ENCODE measurements around the gene IFFO2. TPM values are rescaled to one million over a fixed set of nuclear protein-coding genes. Genes with fewer than 3 reads are reported as not detected.

IFFO2 gene
- total RNA-seq, 2 donors from 2014 or later, result 4.6 to 6.4 TPM

DNA sequence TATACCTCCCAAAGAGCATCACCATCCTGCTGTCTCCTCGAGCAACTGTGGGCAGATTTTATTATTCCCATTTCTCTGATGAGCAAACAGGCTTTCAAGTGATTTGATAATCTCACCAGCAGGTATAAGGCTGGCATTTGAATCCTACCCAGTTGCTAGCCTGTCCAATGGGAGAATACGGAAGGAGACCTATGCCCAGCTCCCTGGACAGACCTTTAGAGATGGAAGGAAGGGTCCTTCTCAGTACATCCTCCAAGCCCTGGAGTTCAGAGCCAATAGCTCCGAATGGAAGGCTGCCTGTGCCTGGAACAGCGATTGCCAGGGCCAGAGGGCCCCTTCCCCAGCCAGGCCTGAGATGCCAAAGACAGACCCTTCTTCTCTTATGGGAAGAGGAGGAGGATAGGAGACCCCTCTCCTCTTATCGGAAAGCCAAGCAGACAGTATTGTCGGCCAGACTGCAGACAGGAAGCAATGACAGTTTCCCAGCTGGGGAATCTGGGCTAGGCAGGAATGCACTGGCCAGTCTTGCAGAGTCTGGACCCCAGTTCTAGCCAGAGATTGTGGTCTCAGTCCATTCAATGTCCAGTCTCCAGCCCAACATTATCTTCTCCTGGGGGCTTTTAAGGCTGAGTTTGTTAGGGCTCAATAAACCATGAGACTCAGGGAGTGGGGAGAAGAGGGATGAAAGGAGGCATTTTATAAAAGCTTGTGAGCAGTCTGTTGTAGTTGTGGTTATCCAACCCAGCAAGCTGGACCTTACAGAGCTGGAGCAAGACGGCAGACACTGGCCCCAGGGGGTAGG is 2.0 kb downstream of the IFFO2 start:
- Mint-ChIP-seq H3K27ac (no peak overlapping the region), H3K4me1 (peaks cover 26% of the 10 kb centered on the region), H3K27me3 (ENCODE audit: insufficient read depth) (peaks cover 41% of the 10 kb centered on the region), H3K36me3 (ENCODE audit: low read depth) (no peaks in the 10 kb centered on the region), H3K9me3 (no peaks in the 10 kb centered on the region), H3K4me3 (peak overlapping the region; percentile 66)
- peak overlapping the region; percentile 80 for H3K4me3 ChIP-seq (ENCODE audit: low read length)
- 66 to 77% methylated on average over 4 to 7 of the region's 7 CpGs for WGBS, 2 experiments (ENCODE audit: insufficient coverage in 1 of 2, insufficient read length in 1 of 2)
- no peak for DNase-seq
- peaks cover 33% of the 10 kb centered on the region for H3K27me3 ChIP-seq (ENCODE audit: control insufficient read depth, insufficient read depth, low read length, poor library complexity, severe bottlenecking)
- peaks cover 18% of the 10 kb centered on the region for H3K4me1 ChIP-seq (ENCODE audit: control insufficient read depth, insufficient read depth, low read length)
- no peaks in the 10 kb centered on the region for H3K9me3 ChIP-seq (ENCODE audit: control insufficient read depth, low read length)
- no peak overlapping the region for H3K9ac ChIP-seq (ENCODE audit: extremely low read depth, low read length, poor library complexity, severe bottlenecking)
- no peaks in the 10 kb centered on the region for H3K36me3 ChIP-seq (ENCODE audit: control insufficient read depth, insufficient read depth, low read length)
- TF ChIP-seq, protein P1, sequence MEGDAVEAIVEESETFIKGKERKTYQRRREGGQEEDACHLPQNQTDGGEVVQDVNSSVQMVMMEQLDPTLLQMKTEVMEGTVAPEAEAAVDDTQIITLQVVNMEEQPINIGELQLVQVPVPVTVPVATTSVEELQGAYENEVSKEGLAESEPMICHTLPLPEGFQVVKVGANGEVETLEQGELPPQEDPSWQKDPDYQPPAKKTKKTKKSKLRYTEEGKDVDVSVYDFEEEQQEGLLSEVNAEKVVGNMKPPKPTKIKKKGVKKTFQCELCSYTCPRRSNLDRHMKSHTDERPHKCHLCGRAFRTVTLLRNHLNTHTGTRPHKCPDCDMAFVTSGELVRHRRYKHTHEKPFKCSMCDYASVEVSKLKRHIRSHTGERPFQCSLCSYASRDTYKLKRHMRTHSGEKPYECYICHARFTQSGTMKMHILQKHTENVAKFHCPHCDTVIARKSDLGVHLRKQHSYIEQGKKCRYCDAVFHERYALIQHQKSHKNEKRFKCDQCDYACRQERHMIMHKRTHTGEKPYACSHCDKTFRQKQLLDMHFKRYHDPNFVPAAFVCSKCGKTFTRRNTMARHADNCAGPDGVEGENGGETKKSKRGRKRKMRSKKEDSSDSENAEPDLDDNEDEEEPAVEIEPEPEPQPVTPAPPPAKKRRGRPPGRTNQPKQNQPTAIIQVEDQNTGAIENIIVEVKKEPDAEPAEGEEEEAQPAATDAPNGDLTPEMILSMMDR (conservative IDR thresholded peaks at IDR 0.05), result no peak
- H3K27ac ChIP-seq (ENCODE audit: low read depth, low read length), result no peak overlapping the region

DNA sequence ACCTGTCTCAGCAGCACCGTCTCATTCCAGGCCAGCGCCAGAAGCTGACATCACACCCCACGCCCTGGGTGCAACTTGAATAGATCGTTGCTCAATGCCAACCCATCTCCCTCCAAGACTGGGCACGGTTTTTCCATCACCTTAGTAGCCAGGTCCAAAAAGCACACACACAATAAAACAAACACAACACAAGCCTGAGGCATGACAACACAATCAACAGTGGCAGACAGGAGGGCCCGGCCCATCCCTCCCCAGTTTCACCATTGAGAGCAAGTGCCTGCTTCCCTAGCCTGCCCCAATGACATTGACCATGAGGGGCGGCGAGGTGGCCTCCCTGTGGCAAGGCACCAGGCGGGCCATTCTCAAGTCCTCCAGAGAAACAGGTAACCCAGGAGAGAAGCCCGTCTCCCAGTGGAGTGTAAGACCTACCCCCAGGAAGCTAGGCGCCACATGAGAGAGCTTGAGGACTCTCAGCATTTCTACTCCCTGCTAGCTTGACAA is 2.7 kb downstream of the IFFO2 start:
- Histone ChIP-seq H3K36me3 (ENCODE audit: control insufficient read depth, insufficient read depth, low read length) (no peaks in the 10 kb centered on the region), H3K27ac (ENCODE audit: low read depth, low read length) (no peak overlapping the region), H3K27me3 (ENCODE audit: control insufficient read depth, insufficient read depth, low read length, poor library complexity, severe bottlenecking) (peaks cover 26% of the 10 kb centered on the region), H3K9me3 (ENCODE audit: control insufficient read depth, low read length) (no peaks in the 10 kb centered on the region), H3K4me1 (ENCODE audit: control insufficient read depth, insufficient read depth, low read length) (peaks cover 25% of the 10 kb centered on the region), H3K4me3 (ENCODE audit: low read length) (peak overlapping the region; percentile 80), H3K9ac (ENCODE audit: extremely low read depth, low read length, poor library complexity, severe bottlenecking) (no peak overlapping the region)
- peaks cover 35% of the 10 kb centered on the region for H3K27me3 Mint-ChIP-seq (ENCODE audit: insufficient read depth)
- no peak for DNase-seq
- H3K9me3 Mint-ChIP-seq, result no peaks in the 10 kb centered on the region
- H3K36me3 Mint-ChIP-seq (ENCODE audit: low read depth), result no peaks in the 10 kb centered on the region
- H3K4me1 Mint-ChIP-seq, result peaks cover 32% of the 10 kb centered on the region
- TF ChIP-seq, protein P1 (conservative IDR thresholded peaks at IDR 0.05), result no peak
- H3K27ac Mint-ChIP-seq, result no peak overlapping the region
- no peak overlapping the region for H3K4me3 Mint-ChIP-seq
- WGBS, 2 experiments (ENCODE audit: insufficient coverage in 1 of 2, insufficient read length in 1 of 2), result 90 to 93% methylated on average over 8 to 11 of the region's 11 CpGs

DNA sequence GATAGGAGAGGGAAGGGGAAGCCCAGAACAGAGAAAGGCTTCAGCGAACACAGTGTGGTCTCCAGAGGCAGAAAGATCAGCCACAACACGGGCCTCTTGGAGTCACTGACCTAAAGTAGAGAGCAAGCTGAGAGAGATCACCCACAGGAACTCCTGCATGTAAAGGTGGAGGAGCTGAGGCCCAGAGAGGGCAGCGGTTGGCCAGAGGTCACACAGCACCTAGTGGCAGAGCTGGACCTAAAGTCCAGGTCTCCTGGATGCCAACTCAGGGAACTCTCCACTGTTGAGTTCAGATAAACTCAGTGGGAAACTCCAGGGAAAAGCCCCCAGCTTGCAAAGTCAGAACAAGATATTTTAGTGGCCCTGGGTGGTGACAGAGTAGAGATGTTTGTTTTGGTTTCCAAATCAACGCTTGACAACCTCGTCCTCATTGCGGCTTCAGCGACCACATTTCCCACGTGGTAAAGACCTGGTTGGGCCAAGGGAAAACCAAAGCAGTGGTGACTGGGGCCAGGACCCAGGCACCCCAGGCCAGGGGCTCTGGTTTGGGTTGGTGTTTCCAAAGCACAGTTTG is 4.6 kb downstream of the IFFO2 start:
- Histone ChIP-seq H3K4me3 (ENCODE audit: low read length) (no peak overlapping the region), H3K36me3 (ENCODE audit: control insufficient read depth, insufficient read depth, low read length) (no peaks in the 10 kb centered on the region), H3K27me3 (ENCODE audit: control insufficient read depth, insufficient read depth, low read length, poor library complexity, severe bottlenecking) (peaks cover 8% of the 10 kb centered on the region), H3K9me3 (ENCODE audit: control insufficient read depth, low read length) (no peaks in the 10 kb centered on the region), H3K4me1 (ENCODE audit: control insufficient read depth, insufficient read depth, low read length) (peaks cover 28% of the 10 kb centered on the region), H3K9ac (ENCODE audit: extremely low read depth, low read length, poor library complexity, severe bottlenecking) (no peak overlapping the region), H3K27ac (ENCODE audit: low read depth, low read length) (no peak overlapping the region)
- no peak for DNase-seq
- no peaks in the 10 kb centered on the region for H3K9me3 Mint-ChIP-seq
- no peak overlapping the region for H3K4me3 Mint-ChIP-seq
- no peak overlapping the region for H3K27ac Mint-ChIP-seq
- 86 to 93% methylated on average over 6 to 8 of the region's 8 CpGs for WGBS, 2 experiments (ENCODE audit: insufficient coverage in 1 of 2, insufficient read length in 1 of 2)
- peaks cover 19% of the 10 kb centered on the region for H3K27me3 Mint-ChIP-seq (ENCODE audit: insufficient read depth)
- H3K4me1 Mint-ChIP-seq, result peaks cover 32% of the 10 kb centered on the region
- TF ChIP-seq, protein P1 (conservative IDR thresholded peaks at IDR 0.05), result no peak
- H3K36me3 Mint-ChIP-seq (ENCODE audit: low read depth), result no peaks in the 10 kb centered on the region

Data from endodermal cell (in vitro differentiated cells).